Measurements from ENCODE around the gene ATG3.

The ATG3 gene

DNA sequence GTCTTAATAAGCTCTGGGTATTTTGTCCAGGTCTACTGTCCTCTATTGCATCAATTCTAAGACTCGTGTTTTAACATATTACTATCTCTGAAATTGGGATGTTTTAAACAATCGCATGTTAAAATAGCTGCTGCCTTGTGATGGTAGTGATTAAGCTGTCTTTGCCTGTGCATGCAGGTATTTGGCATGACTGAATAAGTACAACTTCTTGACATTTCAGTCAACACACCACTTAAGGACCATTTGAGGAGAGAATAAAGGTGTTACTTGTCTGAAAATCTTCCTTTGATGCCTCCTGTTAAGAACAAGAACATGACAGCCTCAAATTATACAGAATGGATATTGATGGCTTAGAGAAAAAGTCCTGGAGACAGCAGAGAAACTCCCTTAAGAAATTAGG, 33.1 kb upstream of the ATG3 start:
- no peak for ATAC-seq
- TF ChIP-seq ISL1 (CRISPR knock-in tag; IDR thresholded peaks at IDR 0.05) (no peak), ZNF565 (CRISPR knock-in tag; conservative IDR thresholded peaks at IDR 0.05; ENCODE audit: low read depth) (no peak), OSR1 (CRISPR knock-in tag; IDR thresholded peaks at IDR 0.05) (no peak), RARB (CRISPR knock-in tag; IDR thresholded peaks at IDR 0.05) (no peak), SNAI2 (CRISPR knock-in tag; IDR thresholded peaks at IDR 0.05) (no peak), ARNTL (CRISPR knock-in tag; IDR thresholded peaks at IDR 0.05; ENCODE audit: borderline replicate concordance, low read depth) (no peak), TCF4 (CRISPR knock-in tag; IDR thresholded peaks at IDR 0.05; ENCODE audit: borderline replicate concordance) (no peak), ZFP30 (CRISPR knock-in tag; IDR thresholded peaks at IDR 0.05) (no peak), ZFP3 (CRISPR knock-in tag; IDR thresholded peaks at IDR 0.05) (no peak), ZNF8 (CRISPR knock-in tag; IDR thresholded peaks at IDR 0.05) (no peak), CSDC2 (CRISPR knock-in tag; IDR thresholded peaks at IDR 0.05) (no peak), ESRRG (CRISPR knock-in tag; IDR thresholded peaks at IDR 0.05) (no peak)
- TF ChIP-seq, protein P1, sequence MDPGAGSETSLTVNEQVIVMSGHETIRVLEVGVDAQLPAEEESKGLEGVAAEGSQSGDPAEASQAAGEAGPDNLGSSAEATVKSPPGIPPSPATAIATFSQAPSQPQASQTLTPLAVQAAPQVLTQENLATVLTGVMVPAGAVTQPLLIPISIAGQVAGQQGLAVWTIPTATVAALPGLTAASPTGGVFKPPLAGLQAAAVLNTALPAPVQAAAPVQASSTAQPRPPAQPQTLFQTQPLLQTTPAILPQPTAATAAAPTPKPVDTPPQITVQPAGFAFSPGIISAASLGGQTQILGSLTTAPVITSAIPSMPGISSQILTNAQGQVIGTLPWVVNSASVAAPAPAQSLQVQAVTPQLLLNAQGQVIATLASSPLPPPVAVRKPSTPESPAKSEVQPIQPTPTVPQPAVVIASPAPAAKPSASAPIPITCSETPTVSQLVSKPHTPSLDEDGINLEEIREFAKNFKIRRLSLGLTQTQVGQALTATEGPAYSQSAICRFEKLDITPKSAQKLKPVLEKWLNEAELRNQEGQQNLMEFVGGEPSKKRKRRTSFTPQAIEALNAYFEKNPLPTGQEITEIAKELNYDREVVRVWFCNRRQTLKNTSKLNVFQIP (CRISPR knock-in tag; IDR thresholded peaks at IDR 0.05; ENCODE audit: borderline replicate concordance, low read depth), result no peak
- TF ChIP-seq, protein P2, sequence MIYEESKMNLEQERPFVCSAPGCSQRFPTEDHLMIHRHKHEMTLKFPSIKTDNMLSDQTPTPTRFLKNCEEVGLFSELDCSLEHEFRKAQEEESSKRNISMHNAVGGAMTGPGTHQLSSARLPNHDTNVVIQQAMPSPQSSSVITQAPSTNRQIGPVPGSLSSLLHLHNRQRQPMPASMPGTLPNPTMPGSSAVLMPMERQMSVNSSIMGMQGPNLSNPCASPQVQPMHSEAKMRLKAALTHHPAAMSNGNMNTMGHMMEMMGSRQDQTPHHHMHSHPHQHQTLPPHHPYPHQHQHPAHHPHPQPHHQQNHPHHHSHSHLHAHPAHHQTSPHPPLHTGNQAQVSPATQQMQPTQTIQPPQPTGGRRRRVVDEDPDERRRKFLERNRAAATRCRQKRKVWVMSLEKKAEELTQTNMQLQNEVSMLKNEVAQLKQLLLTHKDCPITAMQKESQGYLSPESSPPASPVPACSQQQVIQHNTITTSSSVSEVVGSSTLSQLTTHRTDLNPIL (CRISPR knock-in tag; IDR thresholded peaks at IDR 0.05; ENCODE audit: low read depth), result no peak
- TF ChIP-seq, protein P3, sequence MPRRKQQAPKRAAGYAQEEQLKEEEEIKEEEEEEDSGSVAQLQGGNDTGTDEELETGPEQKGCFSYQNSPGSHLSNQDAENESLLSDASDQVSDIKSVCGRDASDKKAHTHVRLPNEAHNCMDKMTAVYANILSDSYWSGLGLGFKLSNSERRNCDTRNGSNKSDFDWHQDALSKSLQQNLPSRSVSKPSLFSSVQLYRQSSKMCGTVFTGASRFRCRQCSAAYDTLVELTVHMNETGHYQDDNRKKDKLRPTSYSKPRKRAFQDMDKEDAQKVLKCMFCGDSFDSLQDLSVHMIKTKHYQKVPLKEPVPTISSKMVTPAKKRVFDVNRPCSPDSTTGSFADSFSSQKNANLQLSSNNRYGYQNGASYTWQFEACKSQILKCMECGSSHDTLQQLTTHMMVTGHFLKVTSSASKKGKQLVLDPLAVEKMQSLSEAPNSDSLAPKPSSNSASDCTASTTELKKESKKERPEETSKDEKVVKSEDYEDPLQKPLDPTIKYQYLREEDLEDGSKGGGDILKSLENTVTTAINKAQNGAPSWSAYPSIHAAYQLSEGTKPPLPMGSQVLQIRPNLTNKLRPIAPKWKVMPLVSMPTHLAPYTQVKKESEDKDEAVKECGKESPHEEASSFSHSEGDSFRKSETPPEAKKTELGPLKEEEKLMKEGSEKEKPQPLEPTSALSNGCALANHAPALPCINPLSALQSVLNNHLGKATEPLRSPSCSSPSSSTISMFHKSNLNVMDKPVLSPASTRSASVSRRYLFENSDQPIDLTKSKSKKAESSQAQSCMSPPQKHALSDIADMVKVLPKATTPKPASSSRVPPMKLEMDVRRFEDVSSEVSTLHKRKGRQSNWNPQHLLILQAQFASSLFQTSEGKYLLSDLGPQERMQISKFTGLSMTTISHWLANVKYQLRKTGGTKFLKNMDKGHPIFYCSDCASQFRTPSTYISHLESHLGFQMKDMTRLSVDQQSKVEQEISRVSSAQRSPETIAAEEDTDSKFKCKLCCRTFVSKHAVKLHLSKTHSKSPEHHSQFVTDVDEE (CRISPR knock-in tag; IDR thresholded peaks at IDR 0.05), result no peak
- TF ChIP-seq, protein P4, sequence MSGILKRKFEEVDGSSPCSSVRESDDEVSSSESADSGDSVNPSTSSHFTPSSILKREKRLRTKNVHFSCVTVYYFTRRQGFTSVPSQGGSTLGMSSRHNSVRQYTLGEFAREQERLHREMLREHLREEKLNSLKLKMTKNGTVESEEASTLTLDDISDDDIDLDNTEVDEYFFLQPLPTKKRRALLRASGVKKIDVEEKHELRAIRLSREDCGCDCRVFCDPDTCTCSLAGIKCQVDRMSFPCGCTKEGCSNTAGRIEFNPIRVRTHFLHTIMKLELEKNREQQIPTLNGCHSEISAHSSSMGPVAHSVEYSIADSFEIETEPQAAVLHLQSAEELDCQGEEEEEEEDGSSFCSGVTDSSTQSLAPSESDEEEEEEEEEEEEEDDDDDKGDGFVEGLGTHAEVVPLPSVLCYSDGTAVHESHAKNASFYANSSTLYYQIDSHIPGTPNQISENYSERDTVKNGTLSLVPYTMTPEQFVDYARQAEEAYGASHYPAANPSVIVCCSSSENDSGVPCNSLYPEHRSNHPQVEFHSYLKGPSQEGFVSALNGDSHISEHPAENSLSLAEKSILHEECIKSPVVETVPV (CRISPR knock-in tag; IDR thresholded peaks at IDR 0.05), result no peak

DNA sequence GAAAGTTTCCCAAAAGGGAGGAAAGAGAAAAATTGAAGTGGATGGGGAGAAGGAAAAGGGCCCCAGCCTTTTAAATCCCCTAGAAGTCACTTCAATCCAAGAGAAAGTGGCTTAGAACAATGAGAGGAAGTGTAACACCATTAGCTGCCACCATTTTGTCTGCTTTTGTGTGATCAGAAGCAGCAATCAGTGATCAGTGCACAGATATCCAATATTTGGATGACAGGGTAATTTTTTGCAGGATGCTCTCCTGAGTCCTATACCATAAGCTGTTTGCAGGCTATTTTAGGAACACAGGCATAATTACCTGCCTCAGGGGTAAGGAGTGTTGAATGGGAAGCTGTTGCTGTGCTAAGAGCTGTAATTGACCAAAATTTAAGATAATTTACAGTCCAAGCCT, 31.5 kb upstream of the ATG3 start:
- TF ChIP-seq BACH2 (CRISPR knock-in tag; IDR thresholded peaks at IDR 0.05; ENCODE audit: borderline replicate concordance), result no peak
- no peak for TF ChIP-seq GLIS3 (CRISPR knock-in tag; IDR thresholded peaks at IDR 0.05)
- TF ChIP-seq PPARA (CRISPR knock-in tag; IDR thresholded peaks at IDR 0.05; ENCODE audit: borderline replicate concordance), result no peak
- TF ChIP-seq OSR1 (CRISPR knock-in tag; IDR thresholded peaks at IDR 0.05), result no peak
- TF ChIP-seq TCF4 (CRISPR knock-in tag; IDR thresholded peaks at IDR 0.05; ENCODE audit: borderline replicate concordance), result no peak
- TF ChIP-seq ARNTL (CRISPR knock-in tag; IDR thresholded peaks at IDR 0.05; ENCODE audit: borderline replicate concordance, low read depth), result no peak
- no peak for TF ChIP-seq ESRRG (CRISPR knock-in tag; IDR thresholded peaks at IDR 0.05)
- TF ChIP-seq, protein P4 (CRISPR knock-in tag; IDR thresholded peaks at IDR 0.05), result no peak
- no peak for TF ChIP-seq CSDC2 (CRISPR knock-in tag; IDR thresholded peaks at IDR 0.05)
- TF ChIP-seq ZNF565 (CRISPR knock-in tag; conservative IDR thresholded peaks at IDR 0.05; ENCODE audit: low read depth), result no peak
- no peak for TF ChIP-seq ZC3H10 (CRISPR knock-in tag; IDR thresholded peaks at IDR 0.05)
- no peak for TF ChIP-seq RARB (CRISPR knock-in tag; IDR thresholded peaks at IDR 0.05)
- no peak for TF ChIP-seq ZFP30 (CRISPR knock-in tag; IDR thresholded peaks at IDR 0.05)
- TF ChIP-seq, protein P3 (CRISPR knock-in tag; IDR thresholded peaks at IDR 0.05), result no peak
- TF ChIP-seq, protein P5, sequence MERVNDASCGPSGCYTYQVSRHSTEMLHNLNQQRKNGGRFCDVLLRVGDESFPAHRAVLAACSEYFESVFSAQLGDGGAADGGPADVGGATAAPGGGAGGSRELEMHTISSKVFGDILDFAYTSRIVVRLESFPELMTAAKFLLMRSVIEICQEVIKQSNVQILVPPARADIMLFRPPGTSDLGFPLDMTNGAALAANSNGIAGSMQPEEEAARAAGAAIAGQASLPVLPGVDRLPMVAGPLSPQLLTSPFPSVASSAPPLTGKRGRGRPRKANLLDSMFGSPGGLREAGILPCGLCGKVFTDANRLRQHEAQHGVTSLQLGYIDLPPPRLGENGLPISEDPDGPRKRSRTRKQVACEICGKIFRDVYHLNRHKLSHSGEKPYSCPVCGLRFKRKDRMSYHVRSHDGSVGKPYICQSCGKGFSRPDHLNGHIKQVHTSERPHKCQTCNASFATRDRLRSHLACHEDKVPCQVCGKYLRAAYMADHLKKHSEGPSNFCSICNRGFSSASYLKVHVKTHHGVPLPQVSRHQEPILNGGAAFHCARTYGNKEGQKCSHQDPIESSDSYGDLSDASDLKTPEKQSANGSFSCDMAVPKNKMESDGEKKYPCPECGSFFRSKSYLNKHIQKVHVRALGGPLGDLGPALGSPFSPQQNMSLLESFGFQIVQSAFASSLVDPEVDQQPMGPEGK (CRISPR knock-in tag; IDR thresholded peaks at IDR 0.05; ENCODE audit: borderline replicate concordance), result no peak
- no peak for ATAC-seq
